Epidermal melanocyte (primary cell): ENCODE data around the gene SIX5.

Experiments
- DNase-seq: peaks from one replicate; pipeline ENCODE4 v3.0.0; 2011; ENCODE audit warnings: low spot score; ENCODE audit not compliant: insufficient read length

The SIX5 gene

DNA sequence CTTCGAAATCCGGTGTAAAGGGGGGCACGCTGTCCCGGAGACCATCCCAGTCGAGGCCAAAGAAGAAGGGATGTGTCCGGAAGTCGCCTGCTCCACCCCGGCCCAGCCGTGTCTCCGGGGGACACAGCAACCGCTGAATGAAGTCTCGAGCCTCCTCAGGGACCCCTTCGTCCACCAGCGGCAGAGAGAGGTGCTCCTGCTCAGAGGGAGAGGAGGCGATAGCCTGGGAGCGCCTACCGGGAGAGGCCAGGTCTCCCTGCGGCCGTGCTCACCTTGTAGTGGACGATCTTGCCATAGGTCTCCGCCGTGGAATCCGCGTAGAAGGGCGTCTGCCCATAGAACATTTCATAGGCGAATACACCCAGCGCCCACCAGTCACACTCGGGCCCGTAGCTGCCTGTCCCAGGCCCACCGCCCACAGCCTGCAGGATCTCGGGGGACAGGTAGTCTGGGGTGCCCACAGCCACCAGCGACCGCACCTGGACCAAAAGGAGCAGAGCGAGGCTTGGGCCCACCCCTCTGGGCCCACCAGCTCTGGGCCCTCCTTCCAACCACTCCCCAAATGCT, 8.4 kb upstream of the SIX5 start:
- no peak for DNase-seq

GRCh38 chr19:45774765-45775164, 5.7 kb upstream of the SIX5 start:
- DNase-seq: no peak

DNA sequence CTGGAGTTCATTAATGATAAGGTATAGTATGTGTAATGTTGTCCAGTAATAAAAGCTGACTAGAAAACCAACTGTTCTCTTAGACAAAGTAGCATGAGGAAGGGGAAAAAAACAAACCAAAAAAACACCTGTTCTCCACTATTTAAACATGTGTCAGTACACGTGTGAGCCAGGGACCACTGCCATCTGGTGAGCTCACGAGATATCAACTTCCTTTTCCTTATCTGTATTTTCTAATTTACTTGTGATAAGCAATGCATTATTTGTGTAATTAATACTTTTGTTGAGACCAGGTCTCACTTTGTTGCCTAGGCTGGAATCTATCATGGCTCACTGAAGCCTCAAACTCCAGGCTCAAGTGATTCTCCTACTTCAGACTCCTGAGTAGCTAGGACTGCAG, 4.3 kb upstream of the SIX5 start:
- DNase-seq: no peak

- no peak for DNase-seq
Measured at GRCh38 chr19:45772912-45773311, 3.9 kb upstream of the SIX5 start.

GRCh38 chr19:45772130-45772840, 3.2 kb upstream of the SIX5 start:
- no peak for DNase-seq

- no peak for DNase-seq
Measured at GRCh38 chr19:45771311-45771933, 2.4 kb upstream of the SIX5 start.

GRCh38 chr19:45770192-45771101, 1.4 kb upstream of the SIX5 start:
- peak; percentile 99 for DNase-seq

GRCh38 chr19:45769821-45770191, 754 bp upstream of the SIX5 start:
- no peak for DNase-seq

DNA sequence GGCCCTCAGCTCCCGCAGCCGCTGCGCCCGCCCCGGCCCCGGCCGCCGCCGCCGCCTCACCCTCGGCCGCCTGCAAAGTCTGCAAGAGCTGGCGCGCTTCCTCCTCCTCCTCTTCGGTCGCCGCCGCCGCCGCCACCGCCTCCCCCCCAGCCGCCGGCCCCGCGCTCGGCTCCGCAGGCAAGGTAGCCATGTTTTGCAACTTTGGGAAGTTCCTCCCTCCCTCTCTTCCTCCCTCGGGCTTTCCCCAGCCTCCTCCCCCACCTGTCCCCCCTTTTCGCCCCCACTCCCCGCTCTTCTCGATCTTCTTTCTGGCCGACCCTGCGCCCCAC, 433 bp downstream of the SIX5 start:
- no peak for DNase-seq

DNA sequence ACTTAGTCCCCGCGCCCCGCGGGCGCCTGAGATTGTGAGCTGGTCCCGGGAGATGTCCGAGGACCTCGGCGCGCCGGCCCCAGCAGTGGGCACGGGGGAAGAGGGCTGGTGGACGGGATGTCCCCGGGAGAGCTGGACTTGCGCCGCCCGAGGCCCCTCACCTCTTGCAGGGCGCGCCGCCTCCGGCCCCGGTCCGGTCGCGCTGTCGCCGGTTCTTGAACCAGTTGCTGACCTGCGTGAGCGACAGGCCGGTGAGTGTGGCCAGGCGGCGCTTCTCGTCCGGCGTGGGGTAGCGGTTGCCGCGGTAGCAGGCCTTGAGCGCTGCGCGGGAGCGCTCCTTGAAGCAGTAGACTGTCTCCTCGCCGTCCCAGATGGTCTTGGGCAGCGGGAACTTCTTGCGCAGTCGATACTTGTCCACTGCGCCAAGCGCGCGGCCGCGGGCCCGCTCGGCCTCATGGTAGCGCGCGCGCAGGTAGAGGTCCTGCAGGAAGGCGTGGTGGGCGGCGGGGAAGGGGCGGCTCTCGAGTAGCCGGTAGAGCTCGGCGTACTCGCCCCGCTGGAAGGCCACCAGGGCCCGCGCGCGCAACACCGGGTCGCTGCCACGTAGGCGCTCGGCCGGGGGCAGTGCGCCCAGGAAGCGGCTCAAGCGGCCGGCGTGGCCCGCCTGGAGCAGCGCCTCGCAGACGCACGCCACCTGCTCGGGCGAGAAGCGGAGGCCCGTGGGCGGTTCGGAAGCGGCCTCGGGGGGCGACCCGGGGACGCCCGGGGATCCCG, 984 bp downstream of the SIX5 start:
- DNase-seq: no peak

- DNase-seq: no peak
Measured at GRCh38 chr19:45767410-45767880, 1.6 kb downstream of the SIX5 start.

- no peak for DNase-seq
Measured at GRCh38 chr19:45766869-45767346, 2.1 kb downstream of the SIX5 start.

DNA sequence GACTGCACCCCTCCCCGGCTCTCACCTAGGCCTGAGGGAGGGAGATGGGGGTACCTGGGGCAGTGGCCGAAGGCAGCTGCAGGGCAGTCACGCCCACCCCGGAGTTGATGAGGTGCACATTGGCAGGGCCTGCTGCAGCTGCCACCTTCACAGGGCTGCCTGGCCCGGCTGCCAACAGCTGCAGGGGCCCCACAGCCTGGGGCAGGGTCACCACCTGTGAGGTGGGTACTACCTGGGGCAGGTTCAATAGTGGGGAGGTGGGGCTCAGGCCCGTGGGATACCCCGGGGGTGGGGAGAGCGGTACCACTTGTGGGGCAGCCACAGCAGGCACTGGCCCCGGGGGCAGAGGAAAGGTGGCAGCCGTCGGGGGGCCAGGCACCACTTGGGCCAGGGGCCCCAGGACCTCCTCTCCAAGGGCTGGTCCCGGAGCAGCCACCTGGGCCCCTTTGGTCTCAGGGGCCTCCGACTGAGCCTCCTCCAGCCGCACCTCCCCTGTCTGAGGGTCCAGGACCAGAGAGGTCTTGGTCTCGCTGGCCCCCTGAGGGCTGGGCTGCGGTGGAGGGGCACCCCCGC, 2.7 kb downstream of the SIX5 start:
- no peak for DNase-seq

DNA sequence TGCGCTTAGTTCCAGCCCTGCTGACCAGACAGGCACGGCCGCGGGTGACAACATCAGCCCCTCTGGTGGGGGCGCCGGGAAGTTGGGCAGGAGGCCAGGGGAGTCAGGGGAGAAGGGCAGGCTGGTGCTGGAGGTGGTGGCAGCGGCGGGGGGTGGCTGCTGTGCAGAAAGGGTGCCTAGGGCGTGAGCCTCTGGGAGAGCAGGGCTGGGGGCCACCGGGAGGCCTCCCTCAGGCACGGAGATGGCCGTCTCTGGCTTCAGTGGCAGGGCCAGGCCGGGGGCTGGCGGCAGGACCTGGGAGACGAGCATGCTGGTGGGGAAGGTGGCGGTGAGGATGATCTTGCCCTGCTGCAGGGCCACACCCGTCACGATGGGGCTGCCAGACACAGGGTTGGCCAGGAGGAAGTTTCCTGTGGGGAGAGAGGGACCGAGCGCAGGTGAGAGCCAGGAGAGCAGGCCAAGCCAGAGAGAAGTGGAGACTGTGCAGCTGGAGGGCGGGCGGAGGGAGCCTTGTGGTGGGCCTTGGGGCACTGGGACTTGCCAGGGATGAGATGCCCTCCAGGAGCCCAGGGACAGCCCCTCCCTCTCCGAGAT, 3.3 kb downstream of the SIX5 start:
- no peak for DNase-seq

DNA sequence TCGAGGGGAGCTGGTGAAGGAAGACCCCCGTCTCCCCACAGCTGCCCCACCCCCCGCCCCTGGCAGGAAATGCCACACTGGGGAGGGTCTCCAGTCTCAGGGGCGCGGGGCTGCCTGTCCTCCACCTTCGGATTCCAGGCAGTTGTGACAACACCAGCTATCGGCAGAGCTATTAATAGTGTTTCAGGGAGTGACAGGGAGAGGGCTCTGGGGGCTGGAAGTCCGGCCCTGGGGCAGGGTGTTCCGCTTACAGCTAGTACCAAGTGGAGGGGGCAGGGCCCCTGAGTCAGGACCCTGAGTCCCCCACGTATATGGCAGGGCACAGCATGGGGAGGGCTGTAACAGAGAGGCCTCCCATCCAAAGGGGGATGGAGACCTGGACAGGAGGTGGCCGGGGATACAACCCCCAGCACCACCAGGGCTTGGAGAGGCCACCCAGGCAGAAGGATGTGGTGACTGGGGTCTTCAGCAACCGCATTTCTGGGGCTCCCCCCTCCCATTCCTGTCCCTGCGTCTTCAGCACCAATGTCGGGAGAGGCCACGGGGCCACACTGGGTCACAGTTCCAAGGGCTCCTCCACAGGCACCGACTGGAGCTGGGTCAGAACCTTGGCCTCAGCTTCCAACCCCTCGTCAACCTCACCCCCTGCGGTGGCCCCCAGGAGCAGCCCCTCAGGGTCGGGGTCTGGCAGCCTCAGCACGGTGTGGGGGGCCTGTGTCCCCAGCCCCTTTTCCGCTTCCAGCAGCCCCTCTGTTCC, 3.9 kb downstream of the SIX5 start:
- no peak for DNase-seq

DNA sequence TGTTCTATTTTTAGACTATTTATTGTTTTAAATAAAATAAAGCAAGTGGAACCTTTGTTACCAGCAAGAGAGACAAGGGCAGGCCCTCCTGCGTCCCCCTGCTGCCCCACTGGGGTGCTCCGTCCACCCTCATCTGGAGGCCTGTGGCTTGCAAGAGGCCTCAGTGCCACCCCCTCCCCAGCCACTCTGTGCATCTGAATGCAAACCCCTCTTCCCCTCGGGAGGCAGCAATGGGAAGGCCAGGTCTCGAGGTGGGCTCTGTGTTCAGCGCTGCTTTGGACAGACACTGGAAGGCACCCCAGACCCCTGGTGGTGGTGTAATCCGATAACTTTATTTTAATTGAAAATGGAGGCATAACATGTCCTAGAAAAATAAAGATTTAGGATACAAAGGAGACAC, 4.6 kb downstream of the SIX5 start:
- DNase-seq: no peak

DNA sequence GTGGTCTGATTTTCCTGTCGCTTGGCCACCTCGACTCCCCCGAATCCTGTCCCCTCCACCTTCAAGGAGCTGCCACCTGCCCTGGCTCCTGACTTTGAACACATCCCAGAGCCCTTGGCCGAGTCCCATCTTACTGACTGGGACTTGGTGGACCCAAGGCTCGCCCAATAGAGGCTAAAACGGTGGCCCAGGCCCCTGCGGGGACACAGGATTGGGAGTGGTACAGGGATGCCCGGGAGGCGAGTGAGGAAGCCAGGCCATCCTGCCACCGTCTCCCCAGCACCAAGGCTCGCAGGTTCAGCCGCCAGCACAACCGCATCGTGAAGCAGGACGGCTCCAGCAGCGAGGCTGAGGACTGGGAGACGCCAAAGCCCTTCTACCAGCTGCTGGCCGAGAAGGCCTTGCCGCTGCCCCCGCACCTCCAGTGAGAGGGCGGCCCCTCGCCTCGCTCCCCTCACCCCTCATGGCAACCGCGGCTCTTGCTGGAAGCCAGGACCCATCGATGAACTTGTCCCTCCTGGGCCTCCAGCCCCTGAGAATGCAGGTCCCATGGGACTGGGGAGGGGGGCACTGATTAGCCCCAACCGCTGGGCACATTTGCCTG, 5.3 kb downstream of the SIX5 start:
- no peak for DNase-seq

DNA sequence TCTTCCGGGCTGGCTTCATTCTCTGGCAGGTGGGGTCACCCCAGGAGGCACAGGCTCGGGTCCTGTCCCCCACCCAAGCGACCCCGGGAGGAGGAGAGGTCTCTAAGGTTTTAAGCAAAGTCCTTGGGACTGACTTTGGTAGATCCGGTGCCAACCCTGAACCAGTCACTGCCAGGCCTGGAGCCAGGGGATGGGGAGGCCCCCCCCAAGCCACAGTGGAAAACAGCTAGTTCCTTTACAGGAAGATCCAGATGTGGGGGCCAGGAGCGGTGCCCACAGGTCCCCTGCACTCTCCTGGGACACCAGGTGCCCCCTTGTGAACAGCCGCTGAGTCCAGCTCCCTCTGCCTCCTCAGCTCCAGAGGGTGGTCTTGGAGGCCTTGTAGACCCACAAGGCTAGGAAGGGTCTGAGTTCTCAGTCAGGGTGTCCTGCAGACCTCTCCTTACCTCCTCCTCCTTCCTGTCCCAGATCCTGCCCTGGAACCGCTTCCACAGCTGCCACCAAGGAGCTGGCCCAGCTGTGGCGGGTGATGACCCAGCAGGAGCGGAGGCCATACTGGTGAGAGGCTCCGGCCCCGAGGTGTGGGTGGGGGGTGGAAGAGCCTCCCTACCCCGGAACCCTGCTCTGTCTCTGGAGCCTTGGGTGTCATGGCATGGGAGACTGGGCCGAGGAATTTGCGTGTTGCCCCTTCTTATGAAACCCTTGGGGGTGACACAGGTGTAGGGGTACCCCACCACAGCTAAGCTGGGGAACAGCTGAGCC, 6.0 kb downstream of the SIX5 start:
- no peak for DNase-seq
